ENCODE data around the gene GUCA1A.

The GUCA1A gene

DNA sequence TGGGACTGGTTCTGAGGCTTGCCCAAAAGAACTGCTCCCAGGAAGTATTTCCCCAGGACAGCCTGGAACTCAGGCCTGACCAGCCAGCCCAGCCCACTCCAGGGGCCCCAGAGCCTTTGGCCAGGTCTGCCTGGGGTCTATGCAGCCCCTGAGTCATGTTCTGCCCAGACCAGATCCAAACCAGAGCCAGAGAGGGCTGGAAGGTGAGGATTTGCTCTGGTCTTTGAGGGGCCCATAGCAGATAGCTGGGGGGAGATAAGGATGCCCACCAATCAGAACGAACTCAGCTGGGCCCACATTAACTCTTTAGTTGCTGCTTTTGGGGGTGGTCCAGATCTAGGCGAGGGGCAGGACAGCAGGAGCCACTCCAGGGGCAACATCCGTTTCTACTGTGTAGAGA, 47.5 kb upstream of the GUCA1A start:
- Histone ChIP-seq H3K36me3 (ENCODE audit: low read length) (no peaks in the 10 kb centered on the region), H3K79me2 (ENCODE audit: insufficient read depth, low read length) (no peaks in the 10 kb centered on the region), H4K20me1 (ENCODE audit: low read depth, low read length) (no peaks in the 10 kb centered on the region), H3K27ac (ENCODE audit: low read depth, low read length) (no peak overlapping the region), H3K27me3 (ENCODE audit: low read length) (no peaks in the 10 kb centered on the region), H3K4me3 (ENCODE audit: insufficient read depth, low read length, poor library complexity, severe bottlenecking) (no peak overlapping the region), H3K9me2 (replicated peaks; ENCODE audit: insufficient read depth, low read length) (no peaks in the 10 kb centered on the region), H3K9ac (ENCODE audit: low read length) (no peak overlapping the region), H3K4me2 (ENCODE audit: low read depth, low read length, poor library complexity, severe bottlenecking) (no peak overlapping the region), H3F3A (ENCODE audit: insufficient read depth) (no peaks in the 10 kb centered on the region), H2AFZ (ENCODE audit: low read depth, low read length, severe bottlenecking) (no peak overlapping the region), H3K9me3 (ENCODE audit: insufficient read depth, low read length) (no peaks in the 10 kb centered on the region)
- TF ChIP-seq EZH2phosphoT487 (conservative IDR thresholded peaks at IDR 0.05; ENCODE audit: low read length): no peak
- TF ChIP-seq, protein P1, sequence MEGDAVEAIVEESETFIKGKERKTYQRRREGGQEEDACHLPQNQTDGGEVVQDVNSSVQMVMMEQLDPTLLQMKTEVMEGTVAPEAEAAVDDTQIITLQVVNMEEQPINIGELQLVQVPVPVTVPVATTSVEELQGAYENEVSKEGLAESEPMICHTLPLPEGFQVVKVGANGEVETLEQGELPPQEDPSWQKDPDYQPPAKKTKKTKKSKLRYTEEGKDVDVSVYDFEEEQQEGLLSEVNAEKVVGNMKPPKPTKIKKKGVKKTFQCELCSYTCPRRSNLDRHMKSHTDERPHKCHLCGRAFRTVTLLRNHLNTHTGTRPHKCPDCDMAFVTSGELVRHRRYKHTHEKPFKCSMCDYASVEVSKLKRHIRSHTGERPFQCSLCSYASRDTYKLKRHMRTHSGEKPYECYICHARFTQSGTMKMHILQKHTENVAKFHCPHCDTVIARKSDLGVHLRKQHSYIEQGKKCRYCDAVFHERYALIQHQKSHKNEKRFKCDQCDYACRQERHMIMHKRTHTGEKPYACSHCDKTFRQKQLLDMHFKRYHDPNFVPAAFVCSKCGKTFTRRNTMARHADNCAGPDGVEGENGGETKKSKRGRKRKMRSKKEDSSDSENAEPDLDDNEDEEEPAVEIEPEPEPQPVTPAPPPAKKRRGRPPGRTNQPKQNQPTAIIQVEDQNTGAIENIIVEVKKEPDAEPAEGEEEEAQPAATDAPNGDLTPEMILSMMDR (IDR thresholded peaks at IDR 0.05; ENCODE audit: insufficient read depth, low read length, poor library complexity, severe bottlenecking): no peak

- H3K9me2 ChIP-seq (replicated peaks; ENCODE audit: insufficient read depth, low read length): no peaks in the 10 kb centered on the region
- H3K27ac ChIP-seq (ENCODE audit: low read depth, low read length): no peak overlapping the region
- no peak overlapping the region for H3K9ac ChIP-seq (ENCODE audit: low read length)
- no peak overlapping the region for H2AFZ ChIP-seq (ENCODE audit: low read depth, low read length, severe bottlenecking)
- H3K36me3 ChIP-seq (ENCODE audit: low read length): no peaks in the 10 kb centered on the region
- H3K27me3 ChIP-seq (ENCODE audit: low read length): 0 out of 2 replicates have a peak, but pooled peaks cover 3% of the 10 kb centered on the region
- H3F3A ChIP-seq (ENCODE audit: insufficient read depth): no peaks in the 10 kb centered on the region
- TF ChIP-seq, protein P1 (IDR thresholded peaks at IDR 0.05; ENCODE audit: insufficient read depth, low read length, poor library complexity, severe bottlenecking): no peak
- TF ChIP-seq EZH2phosphoT487 (conservative IDR thresholded peaks at IDR 0.05; ENCODE audit: low read length): no peak
- H3K4me3 ChIP-seq (ENCODE audit: insufficient read depth, low read length, poor library complexity, severe bottlenecking): no peak overlapping the region
- H3K9me3 ChIP-seq (ENCODE audit: insufficient read depth, low read length): no peaks in the 10 kb centered on the region
- H3K79me2 ChIP-seq (ENCODE audit: insufficient read depth, low read length): no peaks in the 10 kb centered on the region
- H3K4me2 ChIP-seq (ENCODE audit: low read depth, low read length, poor library complexity, severe bottlenecking): no peak overlapping the region
- H4K20me1 ChIP-seq (ENCODE audit: low read depth, low read length): no peaks in the 10 kb centered on the region
These were observed 44.5 kb upstream of the GUCA1A start for GRCh38 chr6:42128460-42129359.

DNA sequence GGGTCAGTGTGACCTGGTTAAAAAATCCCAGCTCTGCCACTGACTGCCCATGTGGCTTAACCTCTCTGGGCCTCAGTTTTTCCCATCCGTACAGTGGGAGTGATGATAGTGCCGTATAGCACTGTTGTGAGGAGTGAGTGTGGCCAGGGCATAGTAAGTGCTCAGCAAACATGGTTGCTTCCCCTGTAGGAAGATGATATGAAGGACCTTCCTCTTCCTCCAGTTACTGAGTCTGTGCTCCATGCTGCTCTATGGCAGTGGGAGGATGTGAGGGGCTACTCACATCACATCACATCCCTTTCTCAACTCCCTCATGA, 43.8 kb upstream of the GUCA1A start:
- H3K36me3 ChIP-seq (ENCODE audit: low read length): no peaks in the 10 kb centered on the region
- H3K27me3 ChIP-seq (ENCODE audit: low read length): 0 out of 2 replicates have a peak, but pooled peaks cover 3% of the 10 kb centered on the region
- H3K9ac ChIP-seq (ENCODE audit: low read length): no peak overlapping the region
- TF ChIP-seq, protein P1 (IDR thresholded peaks at IDR 0.05; ENCODE audit: insufficient read depth, low read length, poor library complexity, severe bottlenecking): no peak
- no peak for TF ChIP-seq EZH2phosphoT487 (conservative IDR thresholded peaks at IDR 0.05; ENCODE audit: low read length)
- H3K4me2 ChIP-seq (ENCODE audit: low read depth, low read length, poor library complexity, severe bottlenecking): no peak overlapping the region
- H3K27ac ChIP-seq (ENCODE audit: low read depth, low read length): no peak overlapping the region
- H3K79me2 ChIP-seq (ENCODE audit: insufficient read depth, low read length): no peaks in the 10 kb centered on the region
- H4K20me1 ChIP-seq (ENCODE audit: low read depth, low read length): no peaks in the 10 kb centered on the region
- no peaks in the 10 kb centered on the region for H3F3A ChIP-seq (ENCODE audit: insufficient read depth)
- no peaks in the 10 kb centered on the region for H3K9me2 ChIP-seq (replicated peaks; ENCODE audit: insufficient read depth, low read length)
- H3K9me3 ChIP-seq (ENCODE audit: insufficient read depth, low read length): no peaks in the 10 kb centered on the region
- no peak overlapping the region for H3K4me3 ChIP-seq (ENCODE audit: insufficient read depth, low read length, poor library complexity, severe bottlenecking)
- H2AFZ ChIP-seq (ENCODE audit: low read depth, low read length, severe bottlenecking): no peak overlapping the region

Measured in SU-DHL-6 (cell line).